D721Med (cell line): Measurements from ENCODE around the gene THPO.

ENCODE experiments used
- DNase-seq: peaks from one replicate; pipeline ENCODE4 v3.0.0; 2011; ENCODE audit warnings: low spot score; ENCODE audit not compliant: insufficient read length
- FAIRE-seq: peaks from 2 replicates; lab custom pipeline; 2011; peaks lifted over from hg19 to GRCh38; lab: Jason Lieb, UNC
- CTCF ChIP-seq: IDR thresholded peaks from 2 replicates; pipeline ENCODE4 v1.5.1; 2012; ENCODE audit warnings: mild to moderate bottlenecking, control low read depth; ENCODE audit not compliant: insufficient read depth; ENCODE audit errors: missing control alignments

Gene THPO

GRCh38 chr3:184348057-184348382, 30.0 kb downstream of the THPO start:
- no peak for TF ChIP-seq CTCF
- FAIRE-seq: no peak
- DNase-seq: no peak

GRCh38 chr3:184347321-184348056, 30.5 kb downstream of the THPO start:
- no peak for TF ChIP-seq CTCF
- peak; percentile 90 for FAIRE-seq
- peak; percentile 78 for DNase-seq

DNA sequence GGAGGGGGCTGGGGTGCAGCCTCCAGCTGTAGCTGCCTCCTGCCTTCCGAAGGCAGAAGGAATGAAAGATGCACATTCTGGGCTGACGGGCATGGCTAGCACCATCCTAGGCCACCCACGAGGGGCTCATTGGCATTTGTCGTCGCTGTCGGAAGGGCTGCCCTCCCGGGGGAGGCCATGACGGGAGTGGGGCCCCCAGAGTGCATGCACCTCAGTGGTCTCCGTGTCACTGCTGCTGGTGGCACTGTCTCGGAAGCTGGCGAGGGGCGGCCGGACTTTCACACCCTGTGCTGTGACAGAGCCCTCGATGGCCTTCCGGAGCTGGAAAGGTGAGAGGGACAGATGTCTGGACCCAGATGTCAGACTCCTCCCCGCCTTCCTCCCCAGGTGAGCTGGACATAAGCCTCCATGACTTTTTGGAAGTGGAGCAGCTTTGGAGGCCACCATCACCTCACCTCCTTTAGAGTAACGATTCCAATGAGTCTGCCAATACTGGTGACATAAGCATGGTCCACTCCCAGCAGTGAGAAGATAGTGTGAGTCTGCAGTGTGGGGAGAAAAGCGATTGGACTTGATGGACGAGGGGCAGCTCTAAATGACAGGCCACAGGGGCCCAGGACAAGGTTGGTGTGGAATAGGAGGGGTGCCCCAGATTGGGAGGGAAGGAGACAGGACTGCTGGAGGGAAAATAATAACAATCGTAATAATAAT, 31.4 kb downstream of the THPO start:
- no peak for DNase-seq
- FAIRE-seq: no peak
- TF ChIP-seq CTCF: no peak

GRCh38 chr3:184345317-184346144, 32.5 kb downstream of the THPO start:
- TF ChIP-seq CTCF: peak; percentile 31
- FAIRE-seq: no peak
- DNase-seq: no peak

GRCh38 chr3:184344579-184345316, 33.3 kb downstream of the THPO start:
- FAIRE-seq (no peak), DNase-seq (no peak)
- no peak for TF ChIP-seq CTCF

- no peak for TF ChIP-seq CTCF
- DNase-seq (no peak), FAIRE-seq (no peak)
Observed at GRCh38 chr3:184343200-184343876, 34.7 kb downstream of the THPO start.
